GM12865 (cell line): Measurements from ENCODE around the gene DHRS12.

Experiments
- DNase-seq: peaks from one replicate; pipeline ENCODE4 v3.0.0; 2010; ENCODE audit warnings: low read depth
- H3K4me3 ChIP-seq: 2 replicates; pipeline ENCODE4 v1.5.1; 2011; ENCODE audit warnings: mild to moderate bottlenecking, low read depth, low read length, control low read depth
- TF ChIP-seq, protein P1 (sequence below): IDR thresholded peaks from 2 replicates; pipeline ENCODE4 v1.5.1; 2011; ENCODE audit warnings: low read length, control low read depth, low read depth, inconsistent platforms; ENCODE audit not compliant: insufficient read depth; ENCODE audit errors: missing control alignments

Gene DHRS12

DNA sequence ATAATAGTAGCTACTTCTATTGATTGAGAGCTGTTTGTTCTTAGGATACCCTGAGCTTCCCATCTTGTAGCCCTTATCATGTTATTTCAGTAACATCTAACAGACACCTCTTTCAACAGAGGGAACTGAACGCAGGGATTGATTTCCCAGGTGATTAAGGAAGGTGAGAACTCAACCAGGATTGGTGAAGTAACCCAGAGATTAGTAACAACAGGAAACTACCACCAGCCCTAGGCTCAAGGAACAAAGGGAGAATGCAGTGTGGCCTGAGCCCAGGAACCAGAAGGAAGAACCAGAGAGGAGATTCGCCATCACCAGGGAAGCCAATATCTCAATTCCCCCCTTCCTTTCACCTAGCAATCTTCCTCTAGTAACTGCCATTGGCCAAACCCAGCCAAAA is 8.5 kb downstream of the DHRS12 start:
- H3K4me3 ChIP-seq: no peak overlapping the region
- TF ChIP-seq, protein P1, sequence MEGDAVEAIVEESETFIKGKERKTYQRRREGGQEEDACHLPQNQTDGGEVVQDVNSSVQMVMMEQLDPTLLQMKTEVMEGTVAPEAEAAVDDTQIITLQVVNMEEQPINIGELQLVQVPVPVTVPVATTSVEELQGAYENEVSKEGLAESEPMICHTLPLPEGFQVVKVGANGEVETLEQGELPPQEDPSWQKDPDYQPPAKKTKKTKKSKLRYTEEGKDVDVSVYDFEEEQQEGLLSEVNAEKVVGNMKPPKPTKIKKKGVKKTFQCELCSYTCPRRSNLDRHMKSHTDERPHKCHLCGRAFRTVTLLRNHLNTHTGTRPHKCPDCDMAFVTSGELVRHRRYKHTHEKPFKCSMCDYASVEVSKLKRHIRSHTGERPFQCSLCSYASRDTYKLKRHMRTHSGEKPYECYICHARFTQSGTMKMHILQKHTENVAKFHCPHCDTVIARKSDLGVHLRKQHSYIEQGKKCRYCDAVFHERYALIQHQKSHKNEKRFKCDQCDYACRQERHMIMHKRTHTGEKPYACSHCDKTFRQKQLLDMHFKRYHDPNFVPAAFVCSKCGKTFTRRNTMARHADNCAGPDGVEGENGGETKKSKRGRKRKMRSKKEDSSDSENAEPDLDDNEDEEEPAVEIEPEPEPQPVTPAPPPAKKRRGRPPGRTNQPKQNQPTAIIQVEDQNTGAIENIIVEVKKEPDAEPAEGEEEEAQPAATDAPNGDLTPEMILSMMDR: no peak
- no peak for DNase-seq

DNA sequence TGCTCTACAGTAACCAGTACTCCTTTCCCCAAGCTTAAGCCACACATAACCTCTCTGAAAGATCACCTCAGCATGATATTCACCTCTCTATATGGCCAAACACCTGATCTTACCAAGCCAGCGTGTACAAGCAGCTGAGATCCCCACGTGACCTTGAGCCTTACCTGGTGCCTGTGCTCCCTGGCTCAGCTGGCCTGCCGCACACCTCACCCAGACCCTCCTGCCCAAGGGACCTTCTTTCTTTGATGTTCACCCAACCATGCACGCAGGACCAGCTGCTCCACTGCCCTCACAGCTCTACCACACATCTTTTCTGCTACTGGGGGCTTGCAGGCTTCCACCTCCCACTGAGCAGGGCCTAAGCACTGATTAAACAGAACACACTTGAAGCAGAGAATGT is 9.0 kb downstream of the DHRS12 start:
- no peak overlapping the region for H3K4me3 ChIP-seq
- TF ChIP-seq, protein P1: no peak
- no peak for DNase-seq

DNA sequence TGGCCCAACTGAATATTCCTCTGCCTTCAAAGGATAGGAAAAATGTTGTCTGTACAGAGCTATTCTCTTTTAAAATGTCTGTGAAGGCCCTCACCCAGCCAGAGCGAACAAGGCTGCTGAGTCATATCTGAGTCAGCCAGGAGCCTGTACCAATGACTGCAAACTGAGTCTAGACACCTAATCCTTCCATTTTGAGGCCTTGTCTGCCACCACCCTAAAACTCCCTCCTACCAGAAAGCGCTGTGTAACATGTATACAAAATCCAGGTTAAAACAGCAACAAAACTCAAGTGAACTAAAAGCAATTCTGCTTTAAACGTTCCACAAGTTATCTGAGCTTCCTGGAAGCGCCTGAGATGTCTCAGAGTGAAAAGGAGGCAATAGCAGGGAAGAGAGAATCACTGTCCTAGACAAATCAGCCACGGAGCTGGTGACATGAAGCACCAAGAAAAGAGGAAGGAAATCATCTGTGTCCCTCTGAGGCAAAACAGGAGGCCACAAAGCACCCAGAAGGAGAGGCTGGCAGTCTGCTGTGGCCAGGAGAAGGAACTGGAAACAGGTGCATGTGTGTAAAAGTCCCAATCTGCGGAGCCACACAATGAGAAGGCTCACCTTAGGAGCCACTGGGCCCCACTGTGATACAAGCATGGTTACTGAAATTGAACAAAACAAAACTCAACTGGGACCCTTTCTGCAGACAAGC is 10.2 kb downstream of the DHRS12 start:
- no peak overlapping the region for H3K4me3 ChIP-seq
- TF ChIP-seq, protein P1: no peak
- peak; percentile 76 for DNase-seq

DNA sequence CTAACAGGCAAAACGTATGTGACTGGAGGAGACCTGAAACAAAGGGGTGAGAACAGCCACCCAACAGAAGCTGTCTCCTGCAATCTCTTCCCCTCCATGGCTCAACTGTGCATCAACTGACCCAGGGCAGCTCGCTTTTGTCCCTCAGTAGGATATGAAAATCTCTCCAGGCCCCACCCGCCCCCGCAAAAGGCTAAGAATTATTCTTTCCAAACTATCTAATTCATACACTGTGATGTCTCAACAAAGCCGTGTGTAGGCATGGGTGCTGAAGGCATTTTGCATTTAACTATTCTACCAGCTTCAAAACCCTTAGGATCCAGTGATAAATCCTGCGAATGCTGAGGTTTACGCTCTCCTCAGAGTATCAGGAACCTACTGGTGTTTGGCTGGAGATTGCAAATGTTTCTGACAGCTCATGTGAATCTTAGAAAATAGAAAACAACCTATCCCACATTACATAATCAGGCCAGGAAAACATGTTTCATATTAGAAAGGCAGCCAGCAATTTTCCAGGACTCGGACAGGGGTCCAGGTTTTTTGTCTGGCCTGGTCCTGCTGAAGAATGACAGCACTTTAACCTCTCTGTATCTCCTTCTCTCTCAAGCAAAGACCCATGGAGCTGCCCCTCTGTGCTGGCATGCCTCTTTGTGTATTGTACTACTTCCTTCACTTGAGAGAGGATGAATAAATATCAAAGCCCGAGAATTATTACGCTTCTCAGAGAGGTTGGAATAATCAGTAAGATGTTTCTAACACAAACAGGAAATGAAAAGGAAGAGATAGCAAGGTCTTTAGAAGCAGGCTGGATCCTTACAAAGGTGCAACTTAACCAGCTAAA is 17.3 kb downstream of the DHRS12 start:
- H3K4me3 ChIP-seq: no peak overlapping the region

DNA sequence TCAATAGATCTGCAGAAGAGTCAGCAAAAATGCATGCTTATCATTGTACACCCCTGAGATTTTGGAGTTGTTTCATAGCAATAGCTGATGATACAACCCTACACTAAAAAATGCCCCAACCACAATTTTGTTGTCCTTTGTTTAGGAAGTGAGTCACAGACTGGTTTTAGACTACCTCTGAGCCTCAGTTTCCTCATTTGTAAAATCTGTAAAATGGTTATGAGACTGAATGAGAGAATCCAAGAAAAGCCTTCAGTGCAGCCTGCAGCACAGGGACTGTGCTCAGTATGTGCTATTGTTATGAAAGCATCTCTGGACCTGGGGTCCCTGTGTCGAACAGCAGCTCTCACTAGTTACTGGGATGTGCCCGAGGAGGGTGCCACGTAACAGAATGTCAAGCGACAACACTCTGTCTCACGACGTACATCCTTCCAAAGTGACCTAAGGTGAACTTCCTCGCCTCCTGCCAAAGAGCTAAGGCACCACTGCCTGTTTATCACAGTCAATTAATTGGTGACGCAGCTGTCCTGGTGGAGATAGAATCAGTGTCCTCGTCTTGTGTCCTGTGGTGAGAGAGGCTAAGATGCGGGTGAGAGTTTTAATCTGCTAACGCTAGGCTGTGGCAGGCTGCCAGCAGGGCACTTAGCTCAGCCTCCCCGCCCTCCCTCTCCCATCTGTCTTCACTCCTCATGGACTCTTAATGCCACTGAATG is 18.1 kb downstream of the DHRS12 start:
- DNase-seq: no peak
- no peak overlapping the region for H3K4me3 ChIP-seq
- TF ChIP-seq, protein P1: no peak

More for the DNA sequence above, 17.3 kb downstream of the DHRS12 start:
- TF ChIP-seq, protein P1: no peak
- no peak for DNase-seq

DNA sequence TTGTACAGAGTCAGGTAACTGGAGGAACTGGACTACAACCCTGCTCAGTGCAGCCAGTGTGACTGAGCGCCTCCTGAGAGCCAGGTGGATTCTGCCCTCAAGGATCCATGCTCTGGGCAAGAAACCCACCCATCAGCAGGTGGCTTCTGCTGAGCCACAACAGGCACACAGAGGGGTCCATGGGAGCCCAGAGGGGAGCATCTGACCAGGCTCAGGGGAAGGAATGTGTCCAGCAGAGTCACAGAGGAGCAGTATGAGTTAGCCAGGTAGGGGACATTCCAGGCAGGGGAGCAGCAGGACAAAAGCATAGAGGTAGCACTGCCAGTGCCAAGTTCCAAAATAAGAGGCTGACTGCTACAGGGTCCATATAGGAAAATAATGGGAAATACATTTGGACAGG is 19.9 kb downstream of the DHRS12 start:
- TF ChIP-seq, protein P1: no peak
- H3K4me3 ChIP-seq: no peak overlapping the region
- no peak for DNase-seq
